ENCODE results near the gene GRAMD1B. TPM values are rescaled to one million over a fixed set of nuclear protein-coding genes. Genes with fewer than 3 reads are reported as not detected.

GRAMD1B gene
- total RNA-seq, 2 experiments from 2014 or later = 30.3 to 36.2 TPM

DNA sequence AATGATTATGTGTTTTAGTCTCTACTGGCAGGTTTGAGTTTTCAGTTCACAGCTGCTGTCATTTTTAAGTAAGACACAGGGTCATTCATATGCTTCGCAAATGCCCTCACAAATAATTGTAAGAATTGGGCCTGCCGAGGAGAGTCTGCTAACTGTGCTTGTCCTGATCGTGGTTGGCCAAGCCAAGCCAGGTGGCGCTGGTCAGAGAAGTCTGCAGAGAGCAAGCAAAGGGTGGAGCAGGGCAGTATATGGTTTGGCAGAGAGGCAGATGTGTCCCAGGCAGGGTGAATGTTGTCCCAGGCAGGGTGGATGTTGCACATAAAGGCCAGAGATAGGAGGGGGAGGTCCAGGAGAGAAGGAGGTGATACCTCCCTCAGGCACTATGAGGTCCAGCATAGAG is 171.7 kb downstream of the GRAMD1B start:
- no peak for DNase-seq
- no peaks in the 10 kb centered on the region for H3K27me3 Mint-ChIP-seq
- no peak overlapping the region for H3K4me3 Mint-ChIP-seq
- H3K36me3 Mint-ChIP-seq = peaks cover 36% of the 10 kb centered on the region
- ATAC-seq (ENCODE audit: low read depth) = no peak
- no peaks in the 10 kb centered on the region for H3K9me3 Mint-ChIP-seq
- H3K27ac Mint-ChIP-seq = no peak overlapping the region
- H3K4me1 Mint-ChIP-seq = no peaks in the 10 kb centered on the region
- POLR2A ChIA-PET = no interaction called here

DNA sequence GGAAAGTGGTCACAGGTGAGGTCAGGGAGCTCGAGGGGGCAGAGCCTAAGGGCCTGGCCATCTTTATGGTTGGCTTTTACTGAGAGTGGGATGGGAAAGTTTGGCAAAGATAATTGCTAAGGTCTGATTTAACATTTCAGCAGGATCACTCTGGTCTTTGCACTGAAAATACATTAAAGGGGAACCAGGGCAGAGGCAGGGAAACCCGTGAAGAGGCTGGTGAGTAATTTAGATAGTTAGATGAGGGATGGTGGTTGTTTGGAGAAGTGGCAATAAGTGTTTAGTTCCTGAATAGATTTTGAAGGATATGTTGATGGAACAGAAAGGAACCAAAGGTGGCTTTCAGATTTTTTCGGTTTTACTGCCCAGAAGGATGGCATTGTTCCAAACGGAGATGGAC is 173.6 kb downstream of the GRAMD1B start:
- Mint-ChIP-seq H3K27me3 (no peaks in the 10 kb centered on the region), H3K4me1 (no peaks in the 10 kb centered on the region), H3K9me3 (no peaks in the 10 kb centered on the region), H3K36me3 (peaks cover 34% of the 10 kb centered on the region), H3K4me3 (no peak overlapping the region), H3K27ac (no peak overlapping the region)
- DNase-seq (no peak), ATAC-seq (ENCODE audit: low read depth) (no peak)
- POLR2A ChIA-PET = no interaction called here

DNA sequence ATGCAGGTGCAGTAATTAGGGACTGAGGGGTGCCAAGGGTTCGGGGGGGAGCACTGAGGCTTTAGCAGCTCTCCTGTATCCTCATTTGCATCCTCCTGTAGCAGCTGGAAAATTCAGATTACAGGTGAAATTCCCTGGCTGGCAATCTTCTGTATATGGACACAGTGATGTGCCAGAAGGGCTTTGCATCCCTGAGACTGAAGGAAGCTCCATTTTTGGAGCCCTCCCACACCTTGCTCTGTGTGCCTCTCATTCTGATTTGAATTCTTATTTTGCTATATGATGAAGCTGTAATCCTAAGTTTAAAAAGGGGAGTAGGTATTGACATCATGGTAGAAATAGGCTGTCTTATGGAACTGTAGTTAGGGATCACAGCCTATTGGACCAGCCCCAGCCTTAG is 177.7 kb downstream of the GRAMD1B start:
- Mint-ChIP-seq H3K27ac (no peak overlapping the region), H3K36me3 (peaks cover 26% of the 10 kb centered on the region), H3K9me3 (no peaks in the 10 kb centered on the region), H3K4me3 (no peak overlapping the region), H3K4me1 (no peaks in the 10 kb centered on the region), H3K27me3 (no peaks in the 10 kb centered on the region)
- ATAC-seq (ENCODE audit: low read depth) = no peak
- no peak for DNase-seq
- POLR2A ChIA-PET = no interaction called here

DNA sequence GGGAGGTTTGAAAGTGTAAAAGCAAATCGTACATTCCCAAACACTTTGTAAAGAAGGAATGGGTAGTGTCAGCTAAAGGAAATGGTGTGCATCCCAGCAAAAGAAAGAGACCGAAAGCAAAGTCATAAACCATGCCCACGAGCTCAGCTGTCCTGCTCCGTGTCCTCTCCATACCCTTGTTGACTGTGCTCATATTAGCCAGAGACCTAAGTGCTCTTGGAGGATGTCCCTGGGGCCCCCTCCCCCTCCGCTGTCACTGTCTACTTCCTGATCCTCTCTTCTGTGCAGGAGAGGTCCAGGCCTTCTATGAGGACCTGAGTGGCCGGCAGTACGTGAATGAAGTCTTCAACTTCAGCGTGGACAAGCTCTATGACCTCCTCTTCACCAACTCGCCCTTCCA is 178.3 kb downstream of the GRAMD1B start:
- H3K9me3 Mint-ChIP-seq = no peaks in the 10 kb centered on the region
- H3K4me3 Mint-ChIP-seq = no peak overlapping the region
- no peaks in the 10 kb centered on the region for H3K27me3 Mint-ChIP-seq
- no peak overlapping the region for H3K27ac Mint-ChIP-seq
- POLR2A ChIA-PET = no interaction called here
- no peaks in the 10 kb centered on the region for H3K4me1 Mint-ChIP-seq
- DNase-seq (no peak), ATAC-seq (ENCODE audit: low read depth) (no peak)
- H3K36me3 Mint-ChIP-seq = peaks cover 27% of the 10 kb centered on the region

DNA sequence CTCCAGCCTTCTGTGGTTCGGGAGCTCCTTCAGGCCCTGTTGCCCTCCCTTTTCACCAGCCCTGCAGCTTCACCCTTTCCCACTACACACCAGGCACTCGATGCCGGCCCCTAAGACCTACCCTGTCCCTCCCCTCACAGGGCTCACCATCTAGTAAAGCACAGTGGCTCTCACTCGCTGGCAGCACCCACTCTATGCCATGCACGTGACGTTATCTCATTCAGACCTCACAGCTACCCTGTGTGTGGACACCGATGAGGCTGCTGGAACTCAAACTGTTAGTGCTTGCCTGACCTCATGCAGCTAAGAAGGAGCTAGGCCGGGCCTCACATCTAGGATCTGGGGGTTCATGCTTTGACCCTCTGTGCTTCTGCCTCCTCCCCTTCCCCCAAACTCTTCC is 178.9 kb downstream of the GRAMD1B start:
- Mint-ChIP-seq H3K9me3 (no peaks in the 10 kb centered on the region), H3K27me3 (no peaks in the 10 kb centered on the region), H3K36me3 (peaks cover 24% of the 10 kb centered on the region), H3K4me1 (no peaks in the 10 kb centered on the region), H3K4me3 (no peak overlapping the region), H3K27ac (no peak overlapping the region)
- DNase-seq (no peak), ATAC-seq (ENCODE audit: low read depth) (no peak)
- POLR2A ChIA-PET = no interaction called here

DNA sequence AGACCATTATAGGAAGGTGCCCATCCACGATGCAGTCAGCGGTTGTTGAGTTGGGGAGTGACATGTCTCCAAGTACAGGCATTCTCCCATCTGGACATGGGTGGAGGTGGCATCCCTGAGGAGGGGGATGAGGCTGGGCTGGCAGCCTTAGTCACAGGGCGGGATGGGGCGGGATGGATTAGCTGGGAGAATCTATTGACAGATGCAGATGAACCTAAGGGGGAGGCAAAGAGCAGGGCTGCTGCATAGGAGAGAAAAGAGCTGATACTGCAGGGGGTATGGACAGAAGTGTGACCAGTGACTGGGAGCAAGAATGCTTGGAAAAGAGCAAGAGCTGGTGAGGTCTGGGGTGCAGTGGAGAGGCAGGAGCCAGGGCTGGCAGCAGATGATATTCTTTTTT is 181.6 kb downstream of the GRAMD1B start:
- Mint-ChIP-seq H3K9me3 (no peaks in the 10 kb centered on the region), H3K27ac (peak overlapping the region; percentile 39), H3K4me3 (no peak overlapping the region), H3K27me3 (no peaks in the 10 kb centered on the region), H3K36me3 (peaks cover 18% of the 10 kb centered on the region), H3K4me1 (no peaks in the 10 kb centered on the region)
- no peak for DNase-seq
- POLR2A ChIA-PET = no interaction called here
- ATAC-seq (ENCODE audit: low read depth) = no peak

DNA sequence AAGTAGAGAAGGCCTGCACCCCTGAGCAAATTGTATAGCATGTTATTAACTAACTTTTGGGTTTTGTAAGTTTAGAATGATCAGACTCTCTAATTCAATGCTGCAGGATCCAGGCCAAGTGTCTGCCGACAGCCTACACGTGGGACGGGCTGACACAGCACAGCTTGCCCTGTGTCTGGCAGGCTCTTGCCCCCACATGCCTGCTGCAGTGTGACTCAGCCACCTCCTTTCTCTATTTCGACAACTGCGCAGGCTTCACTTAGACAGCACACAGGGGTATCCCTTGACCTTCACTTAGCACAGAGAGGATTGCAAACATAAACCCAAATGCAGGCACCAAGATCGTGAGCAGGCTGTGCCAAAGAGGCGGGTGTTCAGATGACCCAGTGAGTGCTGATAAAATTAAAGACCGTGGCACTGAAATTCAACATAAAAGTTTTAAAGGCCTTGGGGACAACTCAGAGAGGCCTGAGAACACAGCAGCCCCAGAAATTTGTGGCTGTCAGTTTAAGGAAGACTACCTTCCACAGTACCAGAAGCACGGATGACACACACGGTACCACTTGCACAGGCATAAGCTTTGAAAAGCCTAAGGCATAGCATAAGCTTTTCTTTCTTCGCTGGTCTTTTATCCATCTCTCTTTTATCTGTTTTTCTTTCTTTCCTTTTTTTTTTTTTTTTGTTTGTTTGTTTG is 186.6 kb downstream of the GRAMD1B start:
- H3K27ac Mint-ChIP-seq = no peak overlapping the region
- POLR2A ChIA-PET = interaction anchor here (0.6 kb wide), 1 partner anchor 21 kb away, joined by 4 read pairs; no protein-coding TSS in a partner anchor
- no peaks in the 10 kb centered on the region for H3K27me3 Mint-ChIP-seq

DNA sequence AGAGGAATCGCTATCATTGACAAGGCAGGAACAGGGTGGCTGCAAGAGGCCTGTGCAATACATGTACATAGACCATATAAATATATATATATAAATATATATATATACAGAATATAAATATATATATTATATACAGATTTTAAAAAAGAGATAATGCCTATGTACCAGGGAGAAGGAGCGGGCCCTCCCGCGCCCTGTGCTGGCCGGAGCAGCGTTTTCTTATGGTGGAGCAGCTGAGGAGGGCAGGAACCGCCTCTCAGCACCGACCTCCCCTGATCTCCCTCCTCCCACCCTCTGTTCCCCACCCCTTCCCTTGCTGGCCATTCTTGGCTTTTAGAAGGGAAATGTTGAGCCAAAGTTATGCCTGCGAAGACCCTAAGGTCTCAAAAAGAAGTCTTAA is 192.5 kb downstream of the GRAMD1B start:
- ATAC-seq (ENCODE audit: low read depth) (no peak), DNase-seq (no peak)
- POLR2A ChIA-PET = no interaction called here
- Mint-ChIP-seq H3K27me3 (no peaks in the 10 kb centered on the region), H3K4me1 (no peaks in the 10 kb centered on the region), H3K4me3 (no peak overlapping the region), H3K9me3 (no peaks in the 10 kb centered on the region), H3K36me3 (peaks cover 30% of the 10 kb centered on the region), H3K27ac (no peak overlapping the region)

More for the DNA sequence above, 186.6 kb downstream of the GRAMD1B start:
- DNase-seq (no peak), ATAC-seq (ENCODE audit: low read depth) (no peak)
- Mint-ChIP-seq H3K4me1 (no peaks in the 10 kb centered on the region), H3K4me3 (no peak overlapping the region), H3K36me3 (peaks cover 26% of the 10 kb centered on the region), H3K9me3 (no peaks in the 10 kb centered on the region)

DNA sequence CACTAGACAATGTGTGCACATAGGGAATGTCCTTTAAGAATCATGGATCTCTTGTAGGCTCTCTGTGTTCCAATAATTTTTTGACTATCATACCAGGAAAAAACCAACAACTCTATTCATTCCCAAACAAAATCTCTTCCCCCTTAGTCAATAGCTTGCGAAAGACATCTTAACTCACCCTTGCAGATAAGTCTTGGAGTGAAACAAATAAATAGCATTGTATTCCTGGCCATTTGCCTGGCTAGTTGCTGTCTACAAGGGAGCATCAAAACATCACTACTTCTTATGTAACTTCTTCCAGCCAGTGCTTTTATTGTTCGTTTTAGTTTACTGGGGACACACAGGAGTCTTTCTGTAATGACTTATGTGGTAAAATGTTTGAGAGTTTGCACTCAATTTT is 194.9 kb downstream of the GRAMD1B start:
- H3K36me3 Mint-ChIP-seq = peaks cover 16% of the 10 kb centered on the region
- no peak overlapping the region for H3K4me3 Mint-ChIP-seq
- no peak overlapping the region for H3K27ac Mint-ChIP-seq
- peaks cover 3% of the 10 kb centered on the region for H3K4me1 Mint-ChIP-seq
- H3K27me3 Mint-ChIP-seq = peaks cover 7% of the 10 kb centered on the region
- ATAC-seq (ENCODE audit: low read depth) = no peak
- no peaks in the 10 kb centered on the region for H3K9me3 Mint-ChIP-seq
- DNase-seq = no peak
- POLR2A ChIA-PET = no interaction called here

DNA sequence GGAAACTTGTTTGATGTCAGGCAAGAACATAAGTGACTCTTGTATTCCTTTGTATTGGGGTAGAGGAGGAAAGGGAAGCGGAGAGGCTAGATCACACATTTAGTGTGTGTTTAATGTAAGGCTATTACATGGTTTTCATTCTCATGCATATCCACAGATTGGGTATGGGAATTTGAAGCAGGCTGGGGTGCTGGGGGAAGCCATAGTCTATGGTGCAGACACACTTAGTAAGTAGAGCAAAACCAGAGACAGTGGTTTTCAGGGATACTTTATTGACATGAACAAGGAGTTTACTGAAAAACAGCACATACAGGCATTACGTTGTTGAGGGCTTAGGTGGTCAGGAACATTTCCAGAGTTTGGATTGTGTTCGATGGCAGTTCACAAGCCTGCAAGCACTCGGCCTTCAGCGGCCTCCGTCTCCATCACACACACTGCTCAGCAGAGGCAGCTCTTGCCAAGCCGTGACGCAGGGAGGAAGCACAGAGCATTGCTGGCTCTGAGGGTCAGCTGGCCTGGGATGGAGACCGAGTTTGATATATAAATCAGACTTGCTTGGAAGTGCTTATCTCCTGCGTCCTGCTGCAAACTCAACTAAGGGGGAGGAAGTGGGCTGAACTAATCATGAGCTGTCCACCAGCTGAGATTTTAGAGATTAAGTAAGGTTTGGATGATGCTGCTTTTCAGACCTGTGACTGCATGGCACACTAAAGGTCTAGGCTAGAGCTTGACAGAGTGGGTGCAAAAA is 199.0 kb downstream of the GRAMD1B start:
- Mint-ChIP-seq H3K36me3 (peaks cover 8% of the 10 kb centered on the region), H3K27me3 (peaks cover 12% of the 10 kb centered on the region), H3K27ac (no peak overlapping the region), H3K4me1 (peaks cover 3% of the 10 kb centered on the region), H3K9me3 (no peaks in the 10 kb centered on the region), H3K4me3 (no peak overlapping the region)
- DNase-seq = no peak
- POLR2A ChIA-PET = no interaction called here
- no peak for ATAC-seq (ENCODE audit: low read depth)

DNA sequence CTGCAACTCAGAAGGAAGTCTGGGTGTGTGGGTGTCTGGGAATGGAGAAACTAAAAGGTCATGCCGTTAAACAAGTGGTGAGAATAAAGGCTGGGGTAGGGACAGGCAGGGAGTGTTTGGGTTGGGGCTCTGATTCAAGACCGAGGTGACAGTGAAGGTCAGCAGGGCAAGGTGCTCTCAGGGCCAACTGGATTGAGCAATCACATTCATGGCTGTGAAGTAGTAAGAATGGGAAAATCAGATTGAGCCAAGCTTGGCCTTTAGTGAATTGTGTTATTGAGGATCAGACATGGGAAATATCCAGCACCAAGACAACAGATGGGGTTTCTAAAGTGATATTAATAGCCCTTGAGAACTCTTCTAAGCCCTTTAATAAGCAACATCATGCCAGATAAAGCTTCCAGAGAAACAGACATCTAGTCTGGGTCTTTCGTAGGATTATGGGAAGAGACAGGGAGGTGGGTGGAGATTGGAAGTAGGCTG is 200.1 kb downstream of the GRAMD1B start:
- H3K27ac Mint-ChIP-seq = no peak overlapping the region
- POLR2A ChIA-PET = no interaction called here

DNA sequence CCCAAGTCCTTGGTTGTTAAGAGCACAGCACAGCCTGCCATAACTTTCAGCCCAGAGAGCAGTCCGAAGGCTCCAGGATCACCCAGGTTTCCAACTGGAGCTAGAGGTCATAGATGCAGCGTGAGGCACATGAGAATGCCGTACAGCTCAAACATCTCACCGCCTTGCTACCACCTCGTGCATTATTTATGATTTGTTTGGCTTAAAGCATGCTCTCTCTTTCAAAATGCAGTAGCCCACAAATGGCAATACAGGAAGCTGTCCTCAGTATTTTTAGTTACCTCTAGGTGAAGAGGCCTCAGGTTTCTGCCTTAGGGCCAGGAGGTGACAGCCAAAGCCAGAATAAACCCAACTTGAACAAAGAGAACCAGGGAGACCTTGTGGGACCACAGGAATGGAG is 210.0 kb downstream of the GRAMD1B start:
- DNase-seq (no peak), ATAC-seq (ENCODE audit: low read depth) (no peak)
- POLR2A ChIA-PET = no interaction called here
- Mint-ChIP-seq H3K4me1 (peaks cover 2% of the 10 kb centered on the region), H3K36me3 (no peaks in the 10 kb centered on the region), H3K27ac (no peak overlapping the region), H3K27me3 (peaks cover 14% of the 10 kb centered on the region), H3K4me3 (no peak overlapping the region), H3K9me3 (no peaks in the 10 kb centered on the region)

More for the DNA sequence above, 200.1 kb downstream of the GRAMD1B start:
- Mint-ChIP-seq H3K36me3 (peaks cover 7% of the 10 kb centered on the region), H3K4me1 (peaks cover 3% of the 10 kb centered on the region), H3K4me3 (no peak overlapping the region), H3K9me3 (no peaks in the 10 kb centered on the region), H3K27me3 (peaks cover 17% of the 10 kb centered on the region)
- no peak for ATAC-seq (ENCODE audit: low read depth)
- DNase-seq = no peak

DNA sequence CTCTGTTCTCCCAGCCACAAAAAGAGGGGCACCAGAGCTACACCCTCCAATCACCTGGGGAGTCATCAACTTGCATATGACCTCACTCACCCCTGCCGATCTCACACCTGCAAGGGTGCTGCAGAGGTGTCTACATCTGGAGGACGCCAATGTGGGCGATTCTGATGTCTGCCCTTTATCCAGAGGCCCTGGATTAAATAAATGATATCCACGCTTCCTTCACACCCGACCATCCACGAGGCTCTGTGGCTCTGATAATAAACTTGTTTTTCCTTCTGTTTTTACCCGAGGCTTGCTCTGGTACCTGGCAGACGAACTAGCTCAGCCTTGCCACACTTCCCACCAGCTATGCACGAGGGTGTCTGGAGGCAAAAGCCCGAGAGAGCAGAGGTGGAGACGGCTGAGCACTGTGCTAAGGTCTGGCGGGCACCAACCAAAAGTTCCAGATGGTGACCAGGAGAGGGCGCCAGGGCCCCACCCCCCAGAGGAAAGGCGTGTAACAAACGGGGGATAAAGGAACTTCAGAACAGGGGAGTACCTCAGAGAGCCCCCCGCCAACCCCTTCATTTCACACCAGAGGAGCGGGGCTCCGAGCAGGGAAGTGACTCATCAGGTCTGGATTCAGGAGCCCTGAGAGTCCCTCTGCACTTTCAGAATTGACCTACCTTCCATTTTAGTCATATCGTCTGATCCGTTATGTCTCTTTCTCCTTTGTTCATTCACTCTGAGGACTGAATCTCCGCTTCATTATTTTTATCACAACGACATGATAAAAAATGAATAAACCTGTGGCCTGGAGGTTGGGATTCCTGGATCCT is 210.8 kb downstream of the GRAMD1B start:
- ATAC-seq (ENCODE audit: low read depth) (peak; percentile 78), DNase-seq (peak; percentile 67)
- Mint-ChIP-seq H3K27ac (no peak overlapping the region), H3K4me3 (no peak overlapping the region), H3K4me1 (peaks cover 2% of the 10 kb centered on the region), H3K27me3 (peaks cover 15% of the 10 kb centered on the region), H3K36me3 (no peaks in the 10 kb centered on the region), H3K9me3 (no peaks in the 10 kb centered on the region)
- POLR2A ChIA-PET = no interaction called here
